ENCODE data around the gene TFIP11. TPM values are rescaled to one million over a fixed set of nuclear protein-coding genes. Genes with fewer than 3 reads are reported as not detected.

The TFIP11 gene
- total and polyA plus RNA-seq, 4 donors = 14.3 to 31.7 (median 24.6) TPM

DNA sequence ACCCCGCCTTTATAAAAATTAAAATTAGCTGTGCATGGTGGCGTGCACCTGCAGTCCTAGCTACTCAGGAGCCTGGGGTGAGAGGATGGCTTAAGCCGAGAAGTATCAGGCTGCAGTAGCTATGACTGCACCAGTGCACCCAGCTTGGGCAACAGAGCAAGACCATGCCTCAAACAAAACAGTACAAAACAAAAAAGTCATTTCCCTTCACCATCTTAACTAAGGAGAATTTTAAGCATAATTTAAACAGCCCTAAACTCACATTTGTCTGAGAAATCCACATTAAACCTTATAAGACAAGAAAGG, 23.3 kb upstream of the TFIP11 start:
- H3K9ac ChIP-seq (ENCODE audit: low read depth in 1 of 2, low read length in 2 of 2) = no peak overlapping the region
- no peak overlapping the region for H3K27ac ChIP-seq (ENCODE audit: low read depth in 1 of 2, low read length in 2 of 2)

More for the DNA sequence above, 23.3 kb upstream of the TFIP11 start:
- H3K9me3 ChIP-seq (ENCODE audit: control insufficient read depth in 4 of 4, low read length in 3 of 4) = no peaks in the 10 kb centered on the region
- peaks cover under 1 to 48% (median 35%) of the 10 kb centered on the region in 4 donors for H3K36me3 ChIP-seq (ENCODE audit: control insufficient read depth in 4 of 4, insufficient read depth in 3 of 4, low read depth in 1 of 4, low read length in 3 of 4)
- no peak for DNase-seq (ENCODE audit: low spot score)
- peaks cover 0 to 4% (median 1%) of the 10 kb centered on the region in 4 donors for H3K4me1 ChIP-seq (ENCODE audit: control insufficient read depth in 4 of 4, insufficient read depth in 4 of 4, low read length in 3 of 4)
- 93% methylated on average over 3 of the region's 3 CpGs for WGBS
- no peak overlapping the region for H3K4me3 ChIP-seq (ENCODE audit: low read depth in 1 of 3, low read length in 3 of 3)
- no peak for TF ChIP-seq RAD21 (IDR thresholded peaks at IDR 0.05)
- TF ChIP-seq, protein P1, sequence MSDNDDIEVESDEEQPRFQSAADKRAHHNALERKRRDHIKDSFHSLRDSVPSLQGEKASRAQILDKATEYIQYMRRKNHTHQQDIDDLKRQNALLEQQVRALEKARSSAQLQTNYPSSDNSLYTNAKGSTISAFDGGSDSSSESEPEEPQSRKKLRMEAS (IDR thresholded peaks at IDR 0.05) = no peak
- no peak for TF ChIP-seq CTCF (IDR thresholded peaks at IDR 0.05; ENCODE audit: low read depth, low read length, missing input control)
- no peak for TF ChIP-seq RXRA (IDR thresholded peaks at IDR 0.05)
- TF ChIP-seq YY1 (IDR thresholded peaks at IDR 0.05) = no peak
- no peak for TF ChIP-seq TAF1 (conservative IDR thresholded peaks at IDR 0.05)
- TF ChIP-seq JUND (IDR thresholded peaks at IDR 0.05) = no peak
- no peak for TF ChIP-seq HNF4A (conservative IDR thresholded peaks at IDR 0.05)
- TF ChIP-seq, protein P2, sequence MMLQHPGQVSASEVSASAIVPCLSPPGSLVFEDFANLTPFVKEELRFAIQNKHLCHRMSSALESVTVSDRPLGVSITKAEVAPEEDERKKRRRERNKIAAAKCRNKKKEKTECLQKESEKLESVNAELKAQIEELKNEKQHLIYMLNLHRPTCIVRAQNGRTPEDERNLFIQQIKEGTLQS (IDR thresholded peaks at IDR 0.05) = no peak
- TF ChIP-seq NR2F2 (IDR thresholded peaks at IDR 0.05) = no peak
- TF ChIP-seq ZBTB33 (IDR thresholded peaks at IDR 0.05) = no peak
- TF ChIP-seq FOXA2 (IDR thresholded peaks at IDR 0.05) = no peak
- no peak for TF ChIP-seq SP1 (IDR thresholded peaks at IDR 0.05)
- TF ChIP-seq, protein P3, sequence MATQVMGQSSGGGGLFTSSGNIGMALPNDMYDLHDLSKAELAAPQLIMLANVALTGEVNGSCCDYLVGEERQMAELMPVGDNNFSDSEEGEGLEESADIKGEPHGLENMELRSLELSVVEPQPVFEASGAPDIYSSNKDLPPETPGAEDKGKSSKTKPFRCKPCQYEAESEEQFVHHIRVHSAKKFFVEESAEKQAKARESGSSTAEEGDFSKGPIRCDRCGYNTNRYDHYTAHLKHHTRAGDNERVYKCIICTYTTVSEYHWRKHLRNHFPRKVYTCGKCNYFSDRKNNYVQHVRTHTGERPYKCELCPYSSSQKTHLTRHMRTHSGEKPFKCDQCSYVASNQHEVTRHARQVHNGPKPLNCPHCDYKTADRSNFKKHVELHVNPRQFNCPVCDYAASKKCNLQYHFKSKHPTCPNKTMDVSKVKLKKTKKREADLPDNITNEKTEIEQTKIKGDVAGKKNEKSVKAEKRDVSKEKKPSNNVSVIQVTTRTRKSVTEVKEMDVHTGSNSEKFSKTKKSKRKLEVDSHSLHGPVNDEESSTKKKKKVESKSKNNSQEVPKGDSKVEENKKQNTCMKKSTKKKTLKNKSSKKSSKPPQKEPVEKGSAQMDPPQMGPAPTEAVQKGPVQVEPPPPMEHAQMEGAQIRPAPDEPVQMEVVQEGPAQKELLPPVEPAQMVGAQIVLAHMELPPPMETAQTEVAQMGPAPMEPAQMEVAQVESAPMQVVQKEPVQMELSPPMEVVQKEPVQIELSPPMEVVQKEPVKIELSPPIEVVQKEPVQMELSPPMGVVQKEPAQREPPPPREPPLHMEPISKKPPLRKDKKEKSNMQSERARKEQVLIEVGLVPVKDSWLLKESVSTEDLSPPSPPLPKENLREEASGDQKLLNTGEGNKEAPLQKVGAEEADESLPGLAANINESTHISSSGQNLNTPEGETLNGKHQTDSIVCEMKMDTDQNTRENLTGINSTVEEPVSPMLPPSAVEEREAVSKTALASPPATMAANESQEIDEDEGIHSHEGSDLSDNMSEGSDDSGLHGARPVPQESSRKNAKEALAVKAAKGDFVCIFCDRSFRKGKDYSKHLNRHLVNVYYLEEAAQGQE (IDR thresholded peaks at IDR 0.05) = no peak
- H3K27me3 ChIP-seq (ENCODE audit: control insufficient read depth in 4 of 4, insufficient read depth in 4 of 4, low read length in 3 of 4) = no peaks in the 10 kb centered on the region

Data from liver (tissue), 9 donors.